SK-N-SH treated with all-trans-retinoic acid at 6 μM for 48 hours (cell line): Measurements from ENCODE around the gene LAMTOR2.

Source experiments
- CREB5 ChIP-seq: fragments of 250-450 bp; sonication (Bioruptor Pico); IDR thresholded peaks from 2 replicates; pipeline ENCODE4 v1.5.1; 2020; ENCODE audit warnings: low read depth, mild to moderate bottlenecking, moderate library complexity
- CSRNP3 ChIP-seq: fragments of 250-450 bp; sonication (Bioruptor Pico); IDR thresholded peaks from 2 replicates; pipeline ENCODE4 v1.5.1; 2021; ENCODE audit warnings: mild to moderate bottlenecking, moderate library complexity
- ESRRG ChIP-seq: fragments of 250-450 bp; sonication (Bioruptor Pico); IDR thresholded peaks from 2 replicates; pipeline ENCODE4 v1.6.1; 2021; ENCODE audit warnings: mild to moderate bottlenecking
- GLIS3 ChIP-seq: fragments of 250-450 bp; sonication (Bioruptor Pico); IDR thresholded peaks from 2 replicates; pipeline ENCODE4 v1.5.0; 2020; ENCODE audit warnings: mild to moderate bottlenecking, moderate library complexity
- SNAI2 ChIP-seq: fragments of 250-450 bp; sonication (Bioruptor Pico); IDR thresholded peaks from 2 replicates; pipeline ENCODE4 v1.5.0; 2020; ENCODE audit warnings: mild to moderate bottlenecking, moderate library complexity
- TF ChIP-seq, protein P1 (sequence below): fragments of 250-450 bp; sonication (Bioruptor Pico); IDR thresholded peaks from 2 replicates; pipeline ENCODE4 v1.5.0; 2020; ENCODE audit warnings: mild to moderate bottlenecking, moderate library complexity

GRCh38 chr1:156014829-156015228 is 39.8 kb upstream of the LAMTOR2 start:
- TF ChIP-seq SNAI2 (CRISPR knock-in tag) (no peak), CSRNP3 (no peak), GLIS3 (CRISPR knock-in tag) (no peak), CREB5 (CRISPR knock-in tag) (no peak), ESRRG (CRISPR knock-in tag) (no peak)
- TF ChIP-seq, protein P1, sequence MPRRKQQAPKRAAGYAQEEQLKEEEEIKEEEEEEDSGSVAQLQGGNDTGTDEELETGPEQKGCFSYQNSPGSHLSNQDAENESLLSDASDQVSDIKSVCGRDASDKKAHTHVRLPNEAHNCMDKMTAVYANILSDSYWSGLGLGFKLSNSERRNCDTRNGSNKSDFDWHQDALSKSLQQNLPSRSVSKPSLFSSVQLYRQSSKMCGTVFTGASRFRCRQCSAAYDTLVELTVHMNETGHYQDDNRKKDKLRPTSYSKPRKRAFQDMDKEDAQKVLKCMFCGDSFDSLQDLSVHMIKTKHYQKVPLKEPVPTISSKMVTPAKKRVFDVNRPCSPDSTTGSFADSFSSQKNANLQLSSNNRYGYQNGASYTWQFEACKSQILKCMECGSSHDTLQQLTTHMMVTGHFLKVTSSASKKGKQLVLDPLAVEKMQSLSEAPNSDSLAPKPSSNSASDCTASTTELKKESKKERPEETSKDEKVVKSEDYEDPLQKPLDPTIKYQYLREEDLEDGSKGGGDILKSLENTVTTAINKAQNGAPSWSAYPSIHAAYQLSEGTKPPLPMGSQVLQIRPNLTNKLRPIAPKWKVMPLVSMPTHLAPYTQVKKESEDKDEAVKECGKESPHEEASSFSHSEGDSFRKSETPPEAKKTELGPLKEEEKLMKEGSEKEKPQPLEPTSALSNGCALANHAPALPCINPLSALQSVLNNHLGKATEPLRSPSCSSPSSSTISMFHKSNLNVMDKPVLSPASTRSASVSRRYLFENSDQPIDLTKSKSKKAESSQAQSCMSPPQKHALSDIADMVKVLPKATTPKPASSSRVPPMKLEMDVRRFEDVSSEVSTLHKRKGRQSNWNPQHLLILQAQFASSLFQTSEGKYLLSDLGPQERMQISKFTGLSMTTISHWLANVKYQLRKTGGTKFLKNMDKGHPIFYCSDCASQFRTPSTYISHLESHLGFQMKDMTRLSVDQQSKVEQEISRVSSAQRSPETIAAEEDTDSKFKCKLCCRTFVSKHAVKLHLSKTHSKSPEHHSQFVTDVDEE (CRISPR knock-in tag), result no peak
